NCI-H2196 (cell line): Measurements from ENCODE around the gene KIF3A.

Experiments
- DNase-seq: peaks from one replicate; lab custom pipeline; 2025; ENCODE audit not compliant: unreplicated experiment; lab: John Stamatoyannopoulos, UW

Gene KIF3A

GRCh38 chr5:132663771-132664695 lies 73.3 kb downstream of the KIF3A start:
- no peak for DNase-seq

- DNase-seq: no peak
Measured at GRCh38 chr5:132662925-132663770, 74.2 kb downstream of the KIF3A start.

- DNase-seq: no peak
Measured at GRCh38 chr5:132662004-132662401, 75.3 kb downstream of the KIF3A start.

- no peak for DNase-seq
Measured at GRCh38 chr5:132661231-132662003, 75.9 kb downstream of the KIF3A start.

- DNase-seq: no peak
Measured at GRCh38 chr5:132659598-132660493, 77.5 kb downstream of the KIF3A start.

GRCh38 chr5:132658381-132659302 lies 78.7 kb downstream of the KIF3A start:
- DNase-seq: no peak

GRCh38 chr5:132657676-132658380 lies 79.5 kb downstream of the KIF3A start, which contains the start of gene IL13:
TSS of gene IL13 (plus strand) at chr5:132658173. CDS start at chr5:132658187, 14 bp downstream.
- DNase-seq: no peak

GRCh38 chr5:132656774-132657355 lies 80.5 kb downstream of the KIF3A start:
- no peak for DNase-seq

- no peak for DNase-seq
Measured at GRCh38 chr5:132655821-132656773, 81.2 kb downstream of the KIF3A start.

- no peak for DNase-seq
Measured at GRCh38 chr5:132653716-132654115, 83.6 kb downstream of the KIF3A start.

GRCh38 chr5:132651838-132652469 lies 85.4 kb downstream of the KIF3A start:
- no peak for DNase-seq

- DNase-seq: no peak
Measured at GRCh38 chr5:132648355-132648754, 89.0 kb downstream of the KIF3A start.

- no peak for DNase-seq
Measured at GRCh38 chr5:132647473-132647872, 89.9 kb downstream of the KIF3A start.

GRCh38 chr5:132646583-132647266 lies 90.6 kb downstream of the KIF3A start:
- no peak for DNase-seq

GRCh38 chr5:132644177-132644576 lies 93.2 kb downstream of the KIF3A start:
- DNase-seq: no peak
